Hepatocyte (in vitro differentiated cells): ENCODE results near the gene SRM. TPM values are rescaled to one million over a fixed set of nuclear protein-coding genes. Genes with fewer than 3 reads are reported as not detected.

ENCODE experiments used
- DNase-seq: peaks from one replicate; pipeline ENCODE4 v3.0.0-alpha.2; 2016; ENCODE audit warnings: low spot score
- H2AFZ ChIP-seq: fragments of 200-600 bp; sonication (generic); 2 replicates; pipeline ENCODE4 v1.6.0; 2016; ENCODE audit warnings: antibody characterized with exemption, mild to moderate bottlenecking
- H3K27ac ChIP-seq: fragments of 200-600 bp; sonication (generic); 2 replicates; pipeline ENCODE4 v1.5.1; 2016; ENCODE audit warnings: mild to moderate bottlenecking
- H3K27me3 ChIP-seq: fragments of 200-600 bp; sonication (generic); 2 replicates; pipeline ENCODE4 v1.6.1; 2016
- H3K36me3 ChIP-seq: fragments of 200-600 bp; sonication (generic); replicated peaks from 2 replicates; pipeline ENCODE4 v1.5.1; 2016; ENCODE audit warnings: low read depth; ENCODE audit not compliant: insufficient read depth
- H3K4me1 ChIP-seq: fragments of 200-600 bp; sonication (generic); 2 replicates; pipeline ENCODE4 v1.5.1; 2016; ENCODE audit warnings: mild to moderate bottlenecking, moderate library complexity; ENCODE audit not compliant: insufficient read depth
- H3K4me2 ChIP-seq: fragments of 200-600 bp; sonication (generic); 2 replicates; pipeline ENCODE4 v1.6.0; 2016
- H3K4me3 ChIP-seq: fragments of 200-600 bp; sonication (generic); 2 replicates; pipeline ENCODE4 v1.5.1; 2016; ENCODE audit warnings: mild to moderate bottlenecking
- H3K79me2 ChIP-seq: fragments of 200-600 bp; sonication (generic); 2 replicates; pipeline ENCODE4 v1.6.0; 2017; ENCODE audit warnings: mild to moderate bottlenecking
- H3K9me2 ChIP-seq: fragments of 200-600 bp; sonication (generic); replicated peaks from 2 replicates; pipeline ENCODE4 v1.6.0; 2017; ENCODE audit warnings: mild to moderate bottlenecking; ENCODE audit not compliant: insufficient read depth
- H3K9me3 ChIP-seq: fragments of 200-600 bp; sonication (generic); 2 replicates; pipeline ENCODE4 v1.5.1; 2016; ENCODE audit warnings: low read depth, mild to moderate bottlenecking
- H4K20me1 ChIP-seq: fragments of 200-600 bp; sonication (generic); 2 replicates; pipeline ENCODE4 v1.6.0; 2016; ENCODE audit warnings: mild to moderate bottlenecking; ENCODE audit not compliant: insufficient read depth, poor library complexity, severe bottlenecking
- EZH2 ChIP-seq: fragments of 200-600 bp; sonication (generic); IDR thresholded peaks from 2 replicates; pipeline ENCODE4 v1.6.1; 2016; ENCODE audit warnings: antibody characterized with exemption, mild to moderate bottlenecking, borderline replicate concordance
- EZH2phosphoT487 ChIP-seq: fragments of 200-600 bp; sonication (generic); IDR thresholded peaks from one replicate; pipeline ENCODE4 v1.6.1; 2018; ENCODE audit warnings: antibody characterized with exemption, mild to moderate bottlenecking, low read depth, moderate library complexity; ENCODE audit not compliant: unreplicated experiment, severe bottlenecking
- WGBS: methylation state at CpG from one replicate; pipeline ENCODE4 v1.1.6; 2016; ENCODE audit warnings: low lambda C conversion rate; ENCODE audit errors: missing lambda C conversion rate; 5-methylcytosine and 5-hydroxymethylcytosine counted together
- polyA plus RNA-seq: library from polyadenylated mRNA; unstranded; fragments of >200 nt; fragmentation: Nextera tagmentation; extraction: Ambion mirVana; gene quantifications from 2 replicates; pipeline ENCODE4 v1.2.1, GENCODE V29; 2016
- total RNA-seq: library from RNA; depleted of rRNA; stranded (reverse); fragments of >200 nt; gene quantifications from 2 replicates; pipeline ENCODE4 v1.2.3, GENCODE V29; 2014
- TF ChIP-seq, protein P1 (sequence below): fragments of 200-600 bp; sonication (generic); IDR thresholded peaks from 2 replicates; pipeline ENCODE4 v1.5.1; 2016; ENCODE audit warnings: antibody characterized with exemption, mild to moderate bottlenecking; ENCODE audit not compliant: poor library complexity

SRM gene
- total and polyA plus RNA-seq, 2 experiments from 2014 or later = 22.7 to 186 TPM

DNA sequence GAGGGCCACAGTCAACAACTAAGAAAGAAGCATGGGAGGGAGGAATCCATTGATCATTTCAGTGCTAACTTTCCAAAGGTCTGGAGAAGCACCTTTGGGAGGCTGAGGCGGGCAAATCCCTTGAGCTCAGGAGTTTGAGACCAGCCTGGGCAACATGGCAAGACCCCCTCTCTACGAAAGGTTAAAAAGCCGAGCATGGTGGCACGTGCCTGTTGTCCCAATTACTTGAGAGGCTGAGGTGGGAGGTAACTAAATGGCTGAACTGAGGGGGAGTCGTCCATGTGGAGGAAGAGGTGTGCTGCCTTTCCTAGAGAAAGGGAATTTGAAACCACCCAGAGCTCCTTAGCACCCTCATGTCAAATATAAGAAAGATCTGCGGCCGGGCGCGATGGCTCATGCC is 29.0 kb downstream of the SRM start:
- no peak overlapping the region for H3K27ac ChIP-seq
- H3K4me2 ChIP-seq = no peak overlapping the region
- no peak overlapping the region for H2AFZ ChIP-seq
- H3K36me3 ChIP-seq = no peaks in the 10 kb centered on the region
- no peak for TF ChIP-seq EZH2
- TF ChIP-seq, protein P1, sequence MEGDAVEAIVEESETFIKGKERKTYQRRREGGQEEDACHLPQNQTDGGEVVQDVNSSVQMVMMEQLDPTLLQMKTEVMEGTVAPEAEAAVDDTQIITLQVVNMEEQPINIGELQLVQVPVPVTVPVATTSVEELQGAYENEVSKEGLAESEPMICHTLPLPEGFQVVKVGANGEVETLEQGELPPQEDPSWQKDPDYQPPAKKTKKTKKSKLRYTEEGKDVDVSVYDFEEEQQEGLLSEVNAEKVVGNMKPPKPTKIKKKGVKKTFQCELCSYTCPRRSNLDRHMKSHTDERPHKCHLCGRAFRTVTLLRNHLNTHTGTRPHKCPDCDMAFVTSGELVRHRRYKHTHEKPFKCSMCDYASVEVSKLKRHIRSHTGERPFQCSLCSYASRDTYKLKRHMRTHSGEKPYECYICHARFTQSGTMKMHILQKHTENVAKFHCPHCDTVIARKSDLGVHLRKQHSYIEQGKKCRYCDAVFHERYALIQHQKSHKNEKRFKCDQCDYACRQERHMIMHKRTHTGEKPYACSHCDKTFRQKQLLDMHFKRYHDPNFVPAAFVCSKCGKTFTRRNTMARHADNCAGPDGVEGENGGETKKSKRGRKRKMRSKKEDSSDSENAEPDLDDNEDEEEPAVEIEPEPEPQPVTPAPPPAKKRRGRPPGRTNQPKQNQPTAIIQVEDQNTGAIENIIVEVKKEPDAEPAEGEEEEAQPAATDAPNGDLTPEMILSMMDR = no peak
- no peak for TF ChIP-seq EZH2phosphoT487
- H3K9me3 ChIP-seq = no peaks in the 10 kb centered on the region
- H3K79me2 ChIP-seq = no peaks in the 10 kb centered on the region
- H3K4me1 ChIP-seq = no peaks in the 10 kb centered on the region
- whole genome bisulfite sequencing = 91% methylated on average over 9 of the region's 9 CpGs
- peaks cover 3% of the 10 kb centered on the region for H4K20me1 ChIP-seq
- no peak for DNase-seq
- H3K4me3 ChIP-seq = no peak overlapping the region
- H3K27me3 ChIP-seq = no peaks in the 10 kb centered on the region
- no peaks in the 10 kb centered on the region for H3K9me2 ChIP-seq

DNA sequence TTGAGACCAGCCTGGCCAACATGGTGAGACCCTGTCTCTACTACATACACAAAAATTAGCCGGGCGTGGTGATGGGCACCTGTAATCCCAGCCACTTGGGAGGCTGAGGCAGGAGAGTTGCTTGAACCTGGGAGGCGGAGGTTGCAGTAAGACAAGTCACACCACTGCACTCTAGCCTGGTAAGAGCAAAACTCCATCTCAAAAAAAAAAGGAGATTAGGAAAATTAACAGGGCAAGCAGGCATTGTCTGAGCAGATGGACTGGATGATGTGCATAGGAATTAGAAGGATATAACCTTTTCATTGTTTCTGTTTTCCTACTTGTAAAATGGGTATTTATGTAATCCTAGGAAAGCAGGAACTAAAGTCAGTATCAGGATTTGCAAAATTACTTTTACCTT is 31.8 kb downstream of the SRM start:
- TF ChIP-seq EZH2 = no peak
- DNase-seq = no peak
- Histone ChIP-seq H3K4me1 (no peaks in the 10 kb centered on the region), H2AFZ (no peak overlapping the region), H3K79me2 (peaks cover 5% of the 10 kb centered on the region), H3K27me3 (no peaks in the 10 kb centered on the region), H3K9me2 (no peaks in the 10 kb centered on the region), H3K27ac (no peak overlapping the region), H3K9me3 (no peaks in the 10 kb centered on the region), H4K20me1 (peaks cover 13% of the 10 kb centered on the region), H3K4me2 (no peak overlapping the region), H3K36me3 (peaks cover 4% of the 10 kb centered on the region), H3K4me3 (no peak overlapping the region)
- WGBS = 98% methylated on average over 3 of the region's 3 CpGs

DNA sequence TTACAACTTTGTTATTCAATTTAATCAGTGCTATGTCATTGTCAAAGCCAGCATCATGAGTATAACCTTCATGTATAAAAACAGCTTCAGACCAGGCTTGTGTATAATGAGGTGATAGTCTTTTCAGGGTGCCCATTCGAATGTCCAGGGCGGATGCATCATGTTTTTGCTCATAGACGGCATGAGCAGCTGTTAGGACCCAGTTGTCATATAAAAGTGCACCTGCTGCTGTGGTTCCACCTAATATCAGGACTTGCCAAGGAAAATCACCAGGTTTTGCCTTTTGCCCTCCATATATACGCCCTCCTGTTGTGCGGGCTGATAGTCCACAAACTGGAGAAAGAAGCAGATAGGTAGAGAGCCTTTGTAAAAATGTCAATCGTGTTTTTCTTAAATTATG is 32.5 kb downstream of the SRM start:
- Histone ChIP-seq H3K27me3 (no peaks in the 10 kb centered on the region), H4K20me1 (peaks cover 15% of the 10 kb centered on the region), H3K4me2 (no peak overlapping the region), H3K4me1 (no peaks in the 10 kb centered on the region), H3K27ac (no peak overlapping the region), H3K4me3 (no peak overlapping the region), H3K79me2 (peaks cover 5% of the 10 kb centered on the region), H3K9me3 (no peaks in the 10 kb centered on the region), H2AFZ (no peak overlapping the region), H3K9me2 (no peaks in the 10 kb centered on the region), H3K36me3 (peaks cover 4% of the 10 kb centered on the region)
- no peak for DNase-seq
- TF ChIP-seq EZH2 (no peak), EZH2phosphoT487 (no peak)
- TF ChIP-seq, protein P1 = no peak
- 78% methylated on average over 6 of the region's 6 CpGs for WGBS

DNA sequence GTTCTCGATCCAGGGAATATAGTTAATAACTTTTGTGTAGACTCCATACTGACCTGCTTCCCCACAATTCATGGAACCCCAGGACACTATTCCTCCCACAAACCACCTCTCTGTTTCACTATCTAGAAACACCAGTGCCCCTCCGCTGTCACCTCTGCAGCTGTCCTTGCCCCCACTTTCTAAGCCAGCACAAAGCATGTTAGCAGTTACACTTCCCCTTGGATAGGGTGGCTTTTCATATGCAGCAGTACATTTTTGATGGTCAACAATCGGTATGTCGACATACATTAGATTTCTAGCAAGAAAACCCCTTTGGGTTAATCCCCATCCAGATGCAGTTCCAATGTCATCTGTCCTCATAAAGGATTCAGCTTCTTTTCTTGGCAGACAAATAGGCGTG is 32.9 kb downstream of the SRM start:
- peaks cover 20% of the 10 kb centered on the region for H4K20me1 ChIP-seq
- H3K4me1 ChIP-seq = no peaks in the 10 kb centered on the region
- no peak overlapping the region for H3K4me3 ChIP-seq
- H3K9me3 ChIP-seq = no peaks in the 10 kb centered on the region
- TF ChIP-seq, protein P1 = no peak
- no peak for TF ChIP-seq EZH2phosphoT487
- no peak for TF ChIP-seq EZH2
- H2AFZ ChIP-seq = no peak overlapping the region
- H3K9me2 ChIP-seq = no peaks in the 10 kb centered on the region
- H3K4me2 ChIP-seq = no peak overlapping the region
- H3K36me3 ChIP-seq = peaks cover 4% of the 10 kb centered on the region
- peaks cover 5% of the 10 kb centered on the region for H3K79me2 ChIP-seq
- WGBS = 98% methylated on average over 5 of the region's 5 CpGs
- no peaks in the 10 kb centered on the region for H3K27me3 ChIP-seq
- H3K27ac ChIP-seq = no peak overlapping the region
- DNase-seq = no peak
